ENCODE measurements around the gene STPG3. TPM values are rescaled to one million over a fixed set of nuclear protein-coding genes. Genes with fewer than 3 reads are reported as not detected.
A peak's percentile ranks its signal among the peaks of the same experiment; 100 is the strongest.

STPG3 gene
- total and polyA plus RNA-seq, 2 of the 13 experiments (the other 11 are each of a cell fraction or from before 2014, with no cell fraction given) = not detected

DNA sequence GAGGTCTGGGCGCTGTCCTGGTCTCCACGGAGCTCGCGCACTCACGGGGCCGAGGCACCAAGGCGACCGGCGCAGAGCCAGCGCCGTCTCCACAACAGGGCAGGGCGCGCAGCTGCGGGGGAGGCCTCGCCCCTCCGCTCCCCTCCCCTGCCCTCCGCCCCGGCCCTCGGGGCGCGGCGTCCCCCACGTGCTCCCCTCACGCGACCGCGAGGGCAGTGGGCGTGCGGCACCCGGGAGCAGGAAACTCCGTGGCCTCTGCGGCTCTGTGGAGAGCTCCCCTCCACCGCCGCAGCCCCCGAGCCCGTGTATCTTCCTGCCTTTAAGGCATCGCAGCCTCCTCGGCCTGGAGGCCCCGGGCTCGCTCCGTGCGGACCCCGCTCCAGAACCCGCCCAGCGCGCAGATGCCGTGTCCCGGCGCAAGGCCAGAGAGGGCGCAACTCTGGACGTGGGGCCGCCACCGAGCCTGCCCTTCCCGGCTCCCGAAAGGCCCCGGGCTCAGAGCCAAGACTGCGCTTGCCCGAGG lies 10.7 kb upstream of the STPG3 start (continued):
- TF ChIP-seq, protein P1, sequence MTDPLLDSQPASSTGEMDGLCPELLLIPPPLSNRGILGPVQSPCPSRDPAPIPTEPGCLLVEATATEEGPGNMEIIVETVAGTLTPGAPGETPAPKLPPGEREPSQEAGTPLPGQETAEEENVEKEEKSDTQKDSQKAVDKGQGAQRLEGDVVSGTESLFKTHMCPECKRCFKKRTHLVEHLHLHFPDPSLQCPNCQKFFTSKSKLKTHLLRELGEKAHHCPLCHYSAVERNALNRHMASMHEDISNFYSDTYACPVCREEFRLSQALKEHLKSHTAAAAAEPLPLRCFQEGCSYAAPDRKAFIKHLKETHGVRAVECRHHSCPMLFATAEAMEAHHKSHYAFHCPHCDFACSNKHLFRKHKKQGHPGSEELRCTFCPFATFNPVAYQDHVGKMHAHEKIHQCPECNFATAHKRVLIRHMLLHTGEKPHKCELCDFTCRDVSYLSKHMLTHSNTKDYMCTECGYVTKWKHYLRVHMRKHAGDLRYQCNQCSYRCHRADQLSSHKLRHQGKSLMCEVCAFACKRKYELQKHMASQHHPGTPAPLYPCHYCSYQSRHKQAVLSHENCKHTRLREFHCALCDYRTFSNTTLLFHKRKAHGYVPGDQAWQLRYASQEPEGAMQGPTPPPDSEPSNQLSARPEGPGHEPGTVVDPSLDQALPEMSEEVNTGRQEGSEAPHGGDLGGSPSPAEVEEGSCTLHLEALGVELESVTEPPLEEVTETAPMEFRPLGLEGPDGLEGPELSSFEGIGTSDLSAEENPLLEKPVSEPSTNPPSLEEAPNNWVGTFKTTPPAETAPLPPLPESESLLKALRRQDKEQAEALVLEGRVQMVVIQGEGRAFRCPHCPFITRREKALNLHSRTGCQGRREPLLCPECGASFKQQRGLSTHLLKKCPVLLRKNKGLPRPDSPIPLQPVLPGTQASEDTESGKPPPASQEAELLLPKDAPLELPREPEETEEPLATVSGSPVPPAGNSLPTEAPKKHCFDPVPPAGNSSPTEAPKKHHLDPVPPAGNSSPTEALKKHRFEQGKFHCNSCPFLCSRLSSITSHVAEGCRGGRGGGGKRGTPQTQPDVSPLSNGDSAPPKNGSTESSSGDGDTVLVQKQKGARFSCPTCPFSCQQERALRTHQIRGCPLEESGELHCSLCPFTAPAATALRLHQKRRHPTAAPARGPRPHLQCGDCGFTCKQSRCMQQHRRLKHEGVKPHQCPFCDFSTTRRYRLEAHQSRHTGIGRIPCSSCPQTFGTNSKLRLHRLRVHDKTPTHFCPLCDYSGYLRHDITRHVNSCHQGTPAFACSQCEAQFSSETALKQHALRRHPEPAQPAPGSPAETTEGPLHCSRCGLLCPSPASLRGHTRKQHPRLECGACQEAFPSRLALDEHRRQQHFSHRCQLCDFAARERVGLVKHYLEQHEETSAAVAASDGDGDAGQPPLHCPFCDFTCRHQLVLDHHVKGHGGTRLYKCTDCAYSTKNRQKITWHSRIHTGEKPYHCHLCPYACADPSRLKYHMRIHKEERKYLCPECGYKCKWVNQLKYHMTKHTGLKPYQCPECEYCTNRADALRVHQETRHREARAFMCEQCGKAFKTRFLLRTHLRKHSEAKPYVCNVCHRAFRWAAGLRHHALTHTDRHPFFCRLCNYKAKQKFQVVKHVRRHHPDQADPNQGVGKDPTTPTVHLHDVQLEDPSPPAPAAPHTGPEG (CRISPR knock-in tag; IDR thresholded peaks at IDR 0.05) = peak; percentile 73
- TF ChIP-seq ZC3H13 (CRISPR knock-in tag; IDR thresholded peaks at IDR 0.05) (peak; percentile 74; the same call in 1 of the 2 replicates), ZMYM3 (CRISPR knock-in tag; IDR thresholded peaks at IDR 0.05) (0 out of 2 replicates have a peak, but pooled peaks have one; percentile 42), ATF7-NPFF (CRISPR knock-in tag; IDR thresholded peaks at IDR 0.05; ENCODE audit: low read depth) (peak; percentile 89), NFATC3 (CRISPR knock-in tag; IDR thresholded peaks at IDR 0.05) (0 out of 2 replicates have a peak, but pooled peaks have one; percentile 26), DPF2 (CRISPR knock-in tag; IDR thresholded peaks at IDR 0.05; ENCODE audit: borderline replicate concordance, low read depth) (no peak), YEATS4 (CRISPR knock-in tag; IDR thresholded peaks at IDR 0.05; ENCODE audit: borderline replicate concordance) (peak; percentile 93)
- TF ChIP-seq, protein P2, sequence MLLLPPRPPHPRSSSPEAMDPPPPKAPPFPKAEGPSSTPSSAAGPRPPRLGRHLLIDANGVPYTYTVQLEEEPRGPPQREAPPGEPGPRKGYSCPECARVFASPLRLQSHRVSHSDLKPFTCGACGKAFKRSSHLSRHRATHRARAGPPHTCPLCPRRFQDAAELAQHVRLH (CRISPR knock-in tag; IDR thresholded peaks at IDR 0.05; ENCODE audit: borderline replicate concordance, low read depth) = 0 out of 2 replicates have a peak, but pooled peaks have one; percentile 42
- TF ChIP-seq, protein P3, sequence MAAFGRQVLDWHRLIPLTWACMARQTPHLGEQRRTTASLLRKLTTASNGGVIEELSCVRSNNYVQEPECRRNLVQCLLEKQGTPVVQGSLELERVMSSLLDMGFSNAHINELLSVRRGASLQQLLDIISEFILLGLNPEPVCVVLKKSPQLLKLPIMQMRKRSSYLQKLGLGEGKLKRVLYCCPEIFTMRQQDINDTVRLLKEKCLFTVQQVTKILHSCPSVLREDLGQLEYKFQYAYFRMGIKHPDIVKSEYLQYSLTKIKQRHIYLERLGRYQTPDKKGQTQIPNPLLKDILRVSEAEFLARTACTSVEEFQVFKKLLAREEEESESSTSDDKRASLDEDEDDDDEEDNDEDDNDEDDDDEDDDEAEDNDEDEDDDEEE (CRISPR knock-in tag; IDR thresholded peaks at IDR 0.05) = peak; percentile 97
- TF ChIP-seq, protein P4, sequence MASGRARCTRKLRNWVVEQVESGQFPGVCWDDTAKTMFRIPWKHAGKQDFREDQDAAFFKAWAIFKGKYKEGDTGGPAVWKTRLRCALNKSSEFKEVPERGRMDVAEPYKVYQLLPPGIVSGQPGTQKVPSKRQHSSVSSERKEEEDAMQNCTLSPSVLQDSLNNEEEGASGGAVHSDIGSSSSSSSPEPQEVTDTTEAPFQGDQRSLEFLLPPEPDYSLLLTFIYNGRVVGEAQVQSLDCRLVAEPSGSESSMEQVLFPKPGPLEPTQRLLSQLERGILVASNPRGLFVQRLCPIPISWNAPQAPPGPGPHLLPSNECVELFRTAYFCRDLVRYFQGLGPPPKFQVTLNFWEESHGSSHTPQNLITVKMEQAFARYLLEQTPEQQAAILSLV (CRISPR knock-in tag; IDR thresholded peaks at IDR 0.05; ENCODE audit: borderline replicate concordance) = peak; percentile 80; the same call in 1 of the 2 replicates
- TF ChIP-seq, protein P5, sequence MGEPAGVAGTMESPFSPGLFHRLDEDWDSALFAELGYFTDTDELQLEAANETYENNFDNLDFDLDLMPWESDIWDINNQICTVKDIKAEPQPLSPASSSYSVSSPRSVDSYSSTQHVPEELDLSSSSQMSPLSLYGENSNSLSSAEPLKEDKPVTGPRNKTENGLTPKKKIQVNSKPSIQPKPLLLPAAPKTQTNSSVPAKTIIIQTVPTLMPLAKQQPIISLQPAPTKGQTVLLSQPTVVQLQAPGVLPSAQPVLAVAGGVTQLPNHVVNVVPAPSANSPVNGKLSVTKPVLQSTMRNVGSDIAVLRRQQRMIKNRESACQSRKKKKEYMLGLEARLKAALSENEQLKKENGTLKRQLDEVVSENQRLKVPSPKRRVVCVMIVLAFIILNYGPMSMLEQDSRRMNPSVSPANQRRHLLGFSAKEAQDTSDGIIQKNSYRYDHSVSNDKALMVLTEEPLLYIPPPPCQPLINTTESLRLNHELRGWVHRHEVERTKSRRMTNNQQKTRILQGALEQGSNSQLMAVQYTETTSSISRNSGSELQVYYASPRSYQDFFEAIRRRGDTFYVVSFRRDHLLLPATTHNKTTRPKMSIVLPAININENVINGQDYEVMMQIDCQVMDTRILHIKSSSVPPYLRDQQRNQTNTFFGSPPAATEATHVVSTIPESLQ (CRISPR knock-in tag; conservative IDR thresholded peaks at IDR 0.05) = 0 out of 2 replicates have a peak, but pooled peaks have one; percentile 39
- TF ChIP-seq, protein P6, sequence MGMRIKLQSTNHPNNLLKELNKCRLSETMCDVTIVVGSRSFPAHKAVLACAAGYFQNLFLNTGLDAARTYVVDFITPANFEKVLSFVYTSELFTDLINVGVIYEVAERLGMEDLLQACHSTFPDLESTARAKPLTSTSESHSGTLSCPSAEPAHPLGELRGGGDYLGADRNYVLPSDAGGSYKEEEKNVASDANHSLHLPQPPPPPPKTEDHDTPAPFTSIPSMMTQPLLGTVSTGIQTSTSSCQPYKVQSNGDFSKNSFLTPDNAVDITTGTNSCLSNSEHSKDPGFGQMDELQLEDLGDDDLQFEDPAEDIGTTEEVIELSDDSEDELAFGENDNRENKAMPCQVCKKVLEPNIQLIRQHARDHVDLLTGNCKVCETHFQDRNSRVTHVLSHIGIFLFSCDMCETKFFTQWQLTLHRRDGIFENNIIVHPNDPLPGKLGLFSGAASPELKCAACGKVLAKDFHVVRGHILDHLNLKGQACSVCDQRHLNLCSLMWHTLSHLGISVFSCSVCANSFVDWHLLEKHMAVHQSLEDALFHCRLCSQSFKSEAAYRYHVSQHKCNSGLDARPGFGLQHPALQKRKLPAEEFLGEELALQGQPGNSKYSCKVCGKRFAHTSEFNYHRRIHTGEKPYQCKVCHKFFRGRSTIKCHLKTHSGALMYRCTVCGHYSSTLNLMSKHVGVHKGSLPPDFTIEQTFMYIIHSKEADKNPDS (CRISPR knock-in tag; IDR thresholded peaks at IDR 0.05) = peak; percentile 89; the same call in 1 of the 2 replicates
- TF ChIP-seq, protein P7, sequence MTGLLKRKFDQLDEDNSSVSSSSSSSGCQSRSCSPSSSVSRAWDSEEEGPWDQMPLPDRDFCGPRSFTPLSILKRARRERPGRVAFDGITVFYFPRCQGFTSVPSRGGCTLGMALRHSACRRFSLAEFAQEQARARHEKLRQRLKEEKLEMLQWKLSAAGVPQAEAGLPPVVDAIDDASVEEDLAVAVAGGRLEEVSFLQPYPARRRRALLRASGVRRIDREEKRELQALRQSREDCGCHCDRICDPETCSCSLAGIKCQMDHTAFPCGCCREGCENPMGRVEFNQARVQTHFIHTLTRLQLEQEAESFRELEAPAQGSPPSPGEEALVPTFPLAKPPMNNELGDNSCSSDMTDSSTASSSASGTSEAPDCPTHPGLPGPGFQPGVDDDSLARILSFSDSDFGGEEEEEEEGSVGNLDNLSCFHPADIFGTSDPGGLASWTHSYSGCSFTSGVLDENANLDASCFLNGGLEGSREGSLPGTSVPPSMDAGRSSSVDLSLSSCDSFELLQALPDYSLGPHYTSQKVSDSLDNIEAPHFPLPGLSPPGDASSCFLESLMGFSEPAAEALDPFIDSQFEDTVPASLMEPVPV (CRISPR knock-in tag; IDR thresholded peaks at IDR 0.05) = no peak; the same call in 1 of the 2 replicates

Measured in HepG2 (cell line).